ENCODE measurements around the gene P2RY6. TPM values are rescaled to one million over a fixed set of nuclear protein-coding genes. Genes with fewer than 3 reads are reported as not detected.
"Not testable (repeated sequence)": the region's sequence is repeated elsewhere in the genome, so short reads cannot be mapped to it uniquely, and the experiment has no call there.

P2RY6 gene
- total RNA-seq, 1 experiment from 2014 or later: not detected

DNA sequence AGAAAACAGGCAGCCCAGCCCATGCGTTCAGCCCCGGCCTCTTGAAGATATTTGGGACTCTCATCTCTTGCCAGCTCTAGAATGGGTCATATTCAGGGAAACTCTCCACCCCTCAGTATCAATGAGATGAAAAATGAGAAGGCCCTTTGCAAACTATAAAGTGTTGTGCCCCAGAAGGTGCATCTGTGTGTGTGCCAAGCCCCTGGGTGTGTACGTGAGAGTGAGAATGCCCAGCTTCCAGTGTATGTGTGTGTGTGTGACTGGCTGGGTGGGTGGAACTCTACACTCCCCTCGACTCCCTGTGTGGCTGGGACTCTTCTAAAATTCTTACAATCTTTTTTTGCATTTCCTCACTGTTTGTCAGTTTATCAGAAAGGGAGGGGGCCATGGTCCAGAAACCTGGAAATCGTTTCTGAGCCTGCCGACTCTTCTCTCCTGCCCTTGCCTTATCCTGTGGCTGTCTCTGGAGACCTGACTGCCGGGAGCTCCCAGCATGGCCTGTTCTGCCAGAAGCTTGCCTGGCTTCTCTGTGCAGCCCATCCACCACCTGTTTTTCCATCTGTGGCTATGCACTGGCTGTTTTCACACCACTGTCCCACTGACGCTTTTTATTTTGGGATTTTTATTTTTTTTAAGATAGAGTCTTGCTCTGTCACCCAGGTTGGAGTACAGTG lies 1.2 kb downstream of the P2RY6 start:
- no peak overlapping the region for H4K91ac ChIP-seq (ENCODE audit: insufficient read length, low read depth, low read length)
- Mint-ChIP-seq H3K27ac (no peak overlapping the region; a peak in 1 of 7 replicates), H3K36me3 (ENCODE audit: insufficient read depth in 1 of 3, low read depth in 3 of 3) (no peaks in the 10 kb centered on the region), H3K9me3 (no peaks in the 10 kb centered on the region; a peak in 1 of 5 replicates), H3K4me1 (peaks cover 32 to 48% of the 10 kb centered on the region in 2 experiments), H3K27me3 (ENCODE audit: low read depth) (peaks cover 3% of the 10 kb centered on the region), H3K4me3 (no peak overlapping the region)
- DNase-seq: peak; percentile 11
- no peak overlapping the region for H3T11ph ChIP-seq (ENCODE audit: low read length)
- no peak overlapping the region for H3K27ac ChIP-seq (ENCODE audit: insufficient read length, low read depth, low read length)
- no peak overlapping the region for H3K9ac ChIP-seq (ENCODE audit: extremely low read depth, insufficient read length, low read length)
- no peak overlapping the region for H2AK5ac ChIP-seq (ENCODE audit: insufficient read length, low read length)
- no CpG with 5 or more reads among the region's 8 CpGs for WGBS (ENCODE audit: extremely low coverage, insufficient read length, low lambda C conversion rate)
- H3K23me2 ChIP-seq (ENCODE audit: insufficient read length, low read depth, low read length, poor library complexity, severe bottlenecking): no peaks in the 10 kb centered on the region
- no peak overlapping the region for H2AFZ ChIP-seq (ENCODE audit: low read length)
- H3K79me2 ChIP-seq (ENCODE audit: insufficient read depth, low read length): no peaks in the 10 kb centered on the region
- H3K4ac ChIP-seq (ENCODE audit: low read depth, low read length): no peak overlapping the region
- no peak overlapping the region for H3K14ac ChIP-seq (ENCODE audit: insufficient read depth, low read length)
- H2BK20ac ChIP-seq (ENCODE audit: low read depth, low read length, poor library complexity, severe bottlenecking): no peak overlapping the region
- no peak overlapping the region for H3K4me2 ChIP-seq (ENCODE audit: insufficient read depth, insufficient read length, low read length)
- no peak overlapping the region for H4K5ac ChIP-seq (ENCODE audit: insufficient read length, low read depth, low read length)
- no peak overlapping the region for H4K8ac ChIP-seq (replicated peaks; ENCODE audit: insufficient read length, low read depth, low read length)
- no peaks in the 10 kb centered on the region for H3K79me1 ChIP-seq (ENCODE audit: insufficient read depth, low read depth, low read length, poor library complexity, severe bottlenecking)
- no peak overlapping the region for H2BK5ac ChIP-seq (ENCODE audit: insufficient read length, low read length)
- H3K27me3 ChIP-seq (ENCODE audit: insufficient read depth, low read length): no peaks in the 10 kb centered on the region
- TF ChIP-seq, protein P1, sequence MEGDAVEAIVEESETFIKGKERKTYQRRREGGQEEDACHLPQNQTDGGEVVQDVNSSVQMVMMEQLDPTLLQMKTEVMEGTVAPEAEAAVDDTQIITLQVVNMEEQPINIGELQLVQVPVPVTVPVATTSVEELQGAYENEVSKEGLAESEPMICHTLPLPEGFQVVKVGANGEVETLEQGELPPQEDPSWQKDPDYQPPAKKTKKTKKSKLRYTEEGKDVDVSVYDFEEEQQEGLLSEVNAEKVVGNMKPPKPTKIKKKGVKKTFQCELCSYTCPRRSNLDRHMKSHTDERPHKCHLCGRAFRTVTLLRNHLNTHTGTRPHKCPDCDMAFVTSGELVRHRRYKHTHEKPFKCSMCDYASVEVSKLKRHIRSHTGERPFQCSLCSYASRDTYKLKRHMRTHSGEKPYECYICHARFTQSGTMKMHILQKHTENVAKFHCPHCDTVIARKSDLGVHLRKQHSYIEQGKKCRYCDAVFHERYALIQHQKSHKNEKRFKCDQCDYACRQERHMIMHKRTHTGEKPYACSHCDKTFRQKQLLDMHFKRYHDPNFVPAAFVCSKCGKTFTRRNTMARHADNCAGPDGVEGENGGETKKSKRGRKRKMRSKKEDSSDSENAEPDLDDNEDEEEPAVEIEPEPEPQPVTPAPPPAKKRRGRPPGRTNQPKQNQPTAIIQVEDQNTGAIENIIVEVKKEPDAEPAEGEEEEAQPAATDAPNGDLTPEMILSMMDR (conservative IDR thresholded peaks at IDR 0.05): no peak
- no peak overlapping the region for H3K56ac ChIP-seq (ENCODE audit: insufficient read length, low read depth, low read length)
- H2BK120ac ChIP-seq (ENCODE audit: low read depth, low read length, poor library complexity, severe bottlenecking): no peak overlapping the region
- no peak overlapping the region for H2BK15ac ChIP-seq (ENCODE audit: low read depth, low read length)
- H3K23ac ChIP-seq (ENCODE audit: insufficient read length, low read depth, low read length): no peak overlapping the region
- H3K18ac ChIP-seq (ENCODE audit: insufficient read length, low read depth, low read length): no peak overlapping the region
- no peaks in the 10 kb centered on the region for H3K9me3 ChIP-seq (ENCODE audit: control insufficient read depth, low read depth, low read length)
- H2BK12ac ChIP-seq (ENCODE audit: insufficient read length, low read depth, low read length): no peak overlapping the region
- no peaks in the 10 kb centered on the region for H3K4me1 ChIP-seq (ENCODE audit: insufficient read depth, low read length)
- no peaks in the 10 kb centered on the region for H4K20me1 ChIP-seq (ENCODE audit: control insufficient read depth, insufficient read depth, insufficient read length)

DNA sequence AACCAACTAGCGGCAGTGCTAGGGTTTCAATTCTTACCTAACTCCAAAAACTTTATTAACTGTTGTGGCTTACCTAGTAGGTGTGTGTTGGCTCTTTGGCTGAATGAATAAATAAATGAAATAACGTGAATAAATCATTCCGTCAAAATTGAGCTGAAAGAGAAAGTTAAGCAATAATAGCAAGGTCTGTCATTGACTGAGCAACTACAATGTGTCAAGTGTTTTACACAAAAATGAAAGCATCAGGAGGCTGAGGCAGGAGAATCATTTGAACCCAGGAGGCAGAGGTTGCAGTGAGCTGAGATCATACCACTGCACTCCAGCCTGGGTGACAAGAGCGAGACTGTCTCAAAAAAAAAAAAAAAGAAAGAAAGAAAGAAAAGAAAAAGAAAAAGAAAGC lies 2.1 kb downstream of the P2RY6 start:
- WGBS (ENCODE audit: extremely low coverage, insufficient read length, low lambda C conversion rate): no CpG with 5 or more reads among the region's 4 CpGs
- not testable (repeated sequence) for H2BK15ac ChIP-seq (ENCODE audit: low read depth, low read length); H3K4me1 ChIP-seq (ENCODE audit: insufficient read depth, low read length)

More for the DNA sequence above, 2.1 kb downstream of the P2RY6 start:
- not testable (repeated sequence) for H2BK20ac ChIP-seq (ENCODE audit: low read depth, low read length, poor library complexity, severe bottlenecking); H4K20me1 ChIP-seq (ENCODE audit: control insufficient read depth, insufficient read depth, insufficient read length); H4K5ac ChIP-seq (ENCODE audit: insufficient read length, low read depth, low read length); H4K8ac ChIP-seq (replicated peaks; ENCODE audit: insufficient read length, low read depth, low read length); H3K9me3 ChIP-seq (ENCODE audit: control insufficient read depth, low read depth, low read length); H3K27me3 ChIP-seq (ENCODE audit: insufficient read depth, low read length); H3K9me3 Mint-ChIP-seq; H3K27ac ChIP-seq (ENCODE audit: insufficient read length, low read depth, low read length); H2AK5ac ChIP-seq (ENCODE audit: insufficient read length, low read length); H3K4me2 ChIP-seq (ENCODE audit: insufficient read depth, insufficient read length, low read length); H2BK12ac ChIP-seq (ENCODE audit: insufficient read length, low read depth, low read length); H3K18ac ChIP-seq (ENCODE audit: insufficient read length, low read depth, low read length); H3K4me3 Mint-ChIP-seq; H2AFZ ChIP-seq (ENCODE audit: low read length); H3K23me2 ChIP-seq (ENCODE audit: insufficient read length, low read depth, low read length, poor library complexity, severe bottlenecking); H3K23ac ChIP-seq (ENCODE audit: insufficient read length, low read depth, low read length); H3K14ac ChIP-seq (ENCODE audit: insufficient read depth, low read length); H2BK5ac ChIP-seq (ENCODE audit: insufficient read length, low read length); H3T11ph ChIP-seq (ENCODE audit: low read length); H3K4ac ChIP-seq (ENCODE audit: low read depth, low read length); H3K36me3 Mint-ChIP-seq (ENCODE audit: insufficient read depth in 1 of 3, low read depth in 3 of 3); H3K56ac ChIP-seq (ENCODE audit: insufficient read length, low read depth, low read length); H3K79me2 ChIP-seq (ENCODE audit: insufficient read depth, low read length); DNase-seq; H3K27me3 Mint-ChIP-seq (ENCODE audit: low read depth); H3K79me1 ChIP-seq (ENCODE audit: insufficient read depth, low read depth, low read length, poor library complexity, severe bottlenecking); H4K91ac ChIP-seq (ENCODE audit: insufficient read length, low read depth, low read length); H3K27ac Mint-ChIP-seq; H3K9ac ChIP-seq (ENCODE audit: extremely low read depth, insufficient read length, low read length); H2BK120ac ChIP-seq (ENCODE audit: low read depth, low read length, poor library complexity, severe bottlenecking)
- peaks cover 30 to 47% of the 10 kb centered on the region in 2 experiments for H3K4me1 Mint-ChIP-seq

All from H9 (cell line).